ENCODE data around the gene SRP9.
A peak's percentile ranks its signal among the peaks of the same experiment; 100 is the strongest.

Gene SRP9, protein sequence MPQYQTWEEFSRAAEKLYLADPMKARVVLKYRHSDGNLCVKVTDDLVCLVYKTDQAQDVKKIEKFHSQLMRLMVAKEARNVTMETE

DNA sequence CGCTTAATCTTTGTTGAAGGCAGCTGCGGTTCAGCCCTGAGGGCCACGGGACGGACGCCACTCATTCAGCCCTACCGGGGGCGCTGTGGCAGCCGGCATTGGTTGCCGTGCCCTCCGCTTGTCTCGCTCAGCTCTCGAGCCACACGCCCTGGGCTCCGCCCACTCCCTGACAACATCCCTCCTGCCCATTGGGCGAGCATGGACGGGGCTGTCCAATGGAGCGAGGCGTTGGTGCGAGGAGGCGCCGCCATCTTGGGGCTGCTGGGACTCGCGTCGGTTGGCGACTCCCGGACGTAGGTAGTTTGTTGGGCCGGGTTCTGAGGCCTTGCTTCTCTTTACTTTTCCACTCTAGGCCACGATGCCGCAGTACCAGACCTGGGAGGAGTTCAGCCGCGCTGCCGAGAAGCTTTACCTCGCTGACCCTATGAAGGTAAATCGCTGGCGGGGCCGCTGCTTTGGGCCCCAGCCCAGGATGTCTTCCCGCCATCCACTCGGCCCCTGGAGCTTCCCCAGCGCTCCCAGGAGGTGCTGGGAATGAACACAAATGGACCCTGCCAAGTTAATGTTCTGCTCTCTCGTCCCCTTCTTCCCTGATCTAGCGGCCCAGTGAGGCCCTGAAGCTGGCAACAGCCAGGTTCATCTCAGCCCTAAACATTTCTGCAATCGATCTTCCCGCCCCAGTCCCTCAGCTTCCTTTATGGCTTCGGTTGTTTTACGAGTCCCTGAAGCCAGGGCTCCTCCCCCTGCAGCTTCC is at the start of gene SRP9:
Gene SRP9, plus strand, starts transcription at position 244 of the 754 bp plus-strand sequence. Its CDS starts 115 bp downstream, at position 359.
- peak; percentile 99 for DNase-seq

DNA sequence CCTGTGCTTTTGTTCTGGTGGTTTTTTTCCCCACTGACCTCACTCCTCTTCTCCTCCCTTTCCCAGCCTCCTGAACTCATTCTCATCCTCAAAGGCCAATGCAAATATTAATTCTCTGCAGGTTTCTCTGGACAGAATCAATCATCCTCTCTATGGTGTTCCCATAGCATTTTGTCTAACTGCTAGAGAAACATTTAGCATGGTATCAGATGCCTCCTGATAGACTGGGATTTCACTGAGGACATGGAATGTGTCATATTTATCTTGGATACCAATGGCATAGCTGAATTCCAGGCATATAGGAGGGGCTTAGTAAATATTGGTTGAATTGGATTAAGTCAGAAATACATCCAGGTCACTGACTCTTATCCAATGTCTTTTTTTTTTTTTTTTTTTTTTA is 46.1 kb upstream of the SRP9 start:
- no peak for DNase-seq

DNA sequence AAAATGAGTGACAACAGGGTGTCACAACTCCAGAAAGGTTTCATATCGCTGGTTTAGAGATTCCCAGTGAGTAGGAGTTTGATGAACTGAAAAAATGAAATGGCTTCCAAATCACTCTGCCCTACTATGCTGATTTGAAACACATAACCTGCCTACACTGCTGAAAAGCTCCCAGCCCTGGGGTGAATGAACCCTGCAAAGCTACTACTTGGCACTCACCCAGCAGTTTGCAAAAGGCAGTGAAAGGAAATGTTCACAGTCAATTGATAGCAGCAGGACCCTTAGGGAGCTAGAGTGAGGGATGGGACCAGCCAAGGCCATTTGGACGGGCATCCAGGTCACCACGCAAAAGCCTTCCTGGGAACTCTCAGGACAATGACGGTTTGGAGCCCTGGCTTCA is 44.4 kb upstream of the SRP9 start:
- DNase-seq, result no peak

GRCh38 chr1:225735252-225736149 is 42.1 kb upstream of the SRP9 start:
- no peak for DNase-seq

DNA sequence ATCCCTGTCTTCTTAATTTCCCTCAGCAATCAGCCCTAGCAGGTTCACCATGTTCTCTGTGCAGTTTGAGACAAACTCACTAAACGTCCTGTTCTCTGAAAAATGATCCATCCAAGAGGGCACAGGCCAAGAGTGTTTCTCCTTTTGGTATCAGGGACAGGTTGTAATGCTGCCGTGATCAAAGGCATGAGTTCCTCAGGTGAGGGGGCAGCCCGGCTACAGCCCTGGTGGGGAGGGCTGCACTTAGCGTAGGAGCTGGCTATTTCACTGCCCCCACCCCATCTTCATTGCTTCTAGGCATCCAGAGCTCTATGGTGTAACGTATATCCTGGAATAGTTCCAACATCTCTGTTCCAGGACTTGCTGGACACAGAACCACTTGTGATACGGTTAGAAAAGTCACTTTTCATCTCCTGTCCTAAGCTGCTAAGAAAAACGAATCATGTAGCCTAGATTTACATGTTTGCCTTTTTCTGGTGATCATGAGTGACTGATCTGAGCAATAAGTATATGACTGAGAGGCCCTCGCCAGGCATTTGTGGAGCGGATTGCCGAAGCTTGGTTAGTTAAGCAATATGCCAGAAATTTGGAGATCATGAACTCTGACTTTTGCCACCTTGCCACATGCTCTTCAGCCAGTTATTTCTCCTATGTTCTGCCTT is 41.1 kb upstream of the SRP9 start:
- DNase-seq, result no peak

GRCh38 chr1:225737161-225737560 is 40.5 kb upstream of the SRP9 start:
- DNase-seq, result no peak

DNA sequence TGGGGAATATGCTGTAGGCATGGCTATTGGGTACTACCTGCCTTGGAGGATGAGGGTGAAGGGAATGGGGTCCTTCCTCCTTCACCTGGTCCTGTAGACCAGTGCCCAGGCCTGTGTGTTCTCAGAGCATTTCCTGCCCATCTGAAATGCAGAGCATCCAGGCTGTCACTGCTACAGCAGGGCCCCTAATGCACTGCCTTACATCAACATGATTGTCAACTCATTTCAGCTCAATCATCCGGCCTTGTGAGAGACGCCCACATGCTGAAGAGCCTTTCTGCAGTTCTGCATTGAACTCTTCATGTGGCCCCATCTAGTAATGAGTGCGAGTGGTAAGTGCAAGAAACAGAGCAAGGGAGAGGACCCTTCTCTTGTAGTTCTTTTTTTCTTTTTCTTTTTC is 39.8 kb upstream of the SRP9 start:
- DNase-seq, result no peak

- DNase-seq, result no peak
These were observed 38.9 kb upstream of the SRP9 start for GRCh38 chr1:225738763-225739162.

GRCh38 chr1:225739542-225740107 is 38.0 kb upstream of the SRP9 start:
- DNase-seq, result no peak

DNA sequence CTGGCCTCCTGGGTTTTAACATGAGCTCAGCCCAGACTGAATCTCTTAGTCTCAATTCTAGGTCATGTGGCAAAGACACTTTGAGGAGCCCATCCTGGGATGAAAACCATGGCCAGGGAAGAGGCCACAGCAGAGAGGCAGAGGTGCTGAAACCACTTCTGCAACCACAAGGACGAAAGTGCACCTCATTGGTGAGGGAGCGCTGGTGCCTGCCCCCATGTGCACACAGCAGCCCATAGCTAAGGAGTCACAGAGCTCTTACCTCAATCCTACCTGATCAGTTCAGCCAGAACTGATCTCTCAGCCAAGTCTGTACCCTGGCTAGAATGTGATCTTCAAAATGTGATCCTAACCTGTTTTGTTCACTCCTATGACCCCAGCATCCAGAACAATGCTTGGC is 32.9 kb upstream of the SRP9 start:
- no peak for DNase-seq

- DNase-seq, result no peak
These were observed 32.4 kb upstream of the SRP9 start for GRCh38 chr1:225745273-225745672.

DNA sequence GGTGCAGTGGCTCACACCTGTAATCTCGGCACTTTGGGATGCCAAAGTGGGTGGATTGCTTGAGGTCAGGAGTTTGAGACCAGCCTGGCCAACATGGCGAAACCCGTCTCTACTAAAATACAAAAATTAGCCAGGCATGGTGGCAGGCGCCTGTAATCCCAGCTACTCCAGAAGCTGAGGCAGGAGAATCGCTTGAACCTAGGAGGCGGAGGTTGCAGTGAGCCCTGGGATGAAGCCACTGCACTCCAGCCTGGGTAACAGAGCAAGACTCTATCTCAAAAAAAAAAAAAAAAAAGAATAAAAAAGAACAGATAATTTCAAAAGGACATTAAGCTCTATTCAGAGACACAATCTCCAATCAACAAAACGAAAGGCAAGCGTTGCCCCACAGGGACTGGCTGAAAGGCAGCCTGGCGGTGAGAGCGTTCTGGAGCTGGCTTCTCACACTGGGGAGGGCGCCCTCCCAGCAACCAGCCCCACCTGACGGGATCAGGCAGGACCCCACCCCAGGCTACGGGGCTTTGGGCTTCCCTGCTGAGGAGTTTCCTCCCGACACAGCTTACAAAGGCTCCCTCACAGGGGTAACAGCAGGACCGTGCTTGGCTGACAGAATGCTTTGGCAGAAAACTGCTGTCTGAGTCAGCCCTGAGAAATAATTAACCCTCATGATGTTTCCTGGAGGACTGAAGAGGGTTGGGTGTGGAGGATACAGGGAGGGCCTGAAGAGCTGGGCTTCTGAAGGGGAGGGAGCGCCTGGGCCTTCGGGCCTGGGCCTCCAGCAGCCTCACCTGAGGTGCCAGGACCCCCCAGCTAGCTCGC is 31.1 kb upstream of the SRP9 start:
- no peak for DNase-seq

DNA sequence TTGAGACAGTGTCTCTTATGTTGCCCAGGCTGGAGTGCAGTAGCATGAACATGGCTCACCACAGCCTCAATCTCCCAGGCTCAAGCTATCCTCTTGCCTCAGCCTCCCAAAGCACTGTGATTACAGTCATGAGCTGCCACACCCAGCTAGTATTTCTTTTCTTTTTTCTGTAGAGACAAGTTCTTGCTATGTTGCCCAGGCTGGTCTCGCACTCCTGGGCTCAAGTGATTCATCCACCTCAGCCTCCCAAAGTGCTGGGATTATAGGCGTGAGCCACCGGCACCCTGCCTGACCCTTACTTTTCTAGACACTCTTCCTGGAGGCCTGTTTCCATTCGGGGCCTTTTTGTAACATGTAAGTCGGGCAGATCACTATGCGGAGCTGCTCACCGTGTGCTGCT is 30.1 kb upstream of the SRP9 start:
- DNase-seq, result no peak

DNA sequence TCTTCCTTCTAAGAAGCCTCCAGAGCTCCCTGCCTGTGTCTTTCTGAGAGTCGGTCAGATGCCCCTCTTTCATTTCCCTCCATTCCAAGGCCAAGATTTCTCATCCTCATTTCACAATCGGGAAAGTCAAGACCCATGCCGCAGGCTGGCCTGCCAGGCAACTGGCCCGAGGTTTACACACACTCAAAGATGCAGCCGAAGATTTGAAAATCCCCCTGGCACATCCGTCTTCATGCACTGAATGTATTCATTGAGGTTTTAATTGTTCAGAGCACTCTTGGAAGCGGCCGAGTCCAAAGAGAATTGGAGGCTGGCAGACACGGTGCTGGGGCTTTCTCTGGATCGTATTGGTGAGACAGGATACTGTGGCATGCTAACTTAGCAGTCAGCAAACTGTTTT is 29.1 kb upstream of the SRP9 start:
- no peak for DNase-seq

- DNase-seq, result no peak
These were observed 27.9 kb upstream of the SRP9 start for GRCh38 chr1:225749706-225750105.

DNA sequence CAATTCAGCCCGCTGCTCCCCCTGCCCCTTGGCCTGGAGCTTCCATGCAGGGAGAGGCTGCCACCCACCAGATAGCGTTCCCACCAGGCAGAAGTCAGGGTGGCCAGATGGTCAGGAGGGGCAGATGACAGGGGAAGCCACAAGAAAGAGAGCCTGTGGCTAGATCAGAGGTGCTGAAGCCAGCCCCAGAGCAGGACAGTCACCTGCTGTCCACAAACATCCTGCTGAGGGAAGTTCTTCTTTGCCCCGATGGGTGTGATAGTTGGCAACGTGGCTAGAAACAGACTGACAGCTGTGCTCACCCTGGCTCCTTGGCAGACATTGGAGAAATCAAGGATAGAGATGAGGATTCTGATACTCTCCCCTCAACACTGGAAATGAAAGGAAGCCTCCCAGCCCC is 27.2 kb upstream of the SRP9 start:
- no peak for DNase-seq

DNA sequence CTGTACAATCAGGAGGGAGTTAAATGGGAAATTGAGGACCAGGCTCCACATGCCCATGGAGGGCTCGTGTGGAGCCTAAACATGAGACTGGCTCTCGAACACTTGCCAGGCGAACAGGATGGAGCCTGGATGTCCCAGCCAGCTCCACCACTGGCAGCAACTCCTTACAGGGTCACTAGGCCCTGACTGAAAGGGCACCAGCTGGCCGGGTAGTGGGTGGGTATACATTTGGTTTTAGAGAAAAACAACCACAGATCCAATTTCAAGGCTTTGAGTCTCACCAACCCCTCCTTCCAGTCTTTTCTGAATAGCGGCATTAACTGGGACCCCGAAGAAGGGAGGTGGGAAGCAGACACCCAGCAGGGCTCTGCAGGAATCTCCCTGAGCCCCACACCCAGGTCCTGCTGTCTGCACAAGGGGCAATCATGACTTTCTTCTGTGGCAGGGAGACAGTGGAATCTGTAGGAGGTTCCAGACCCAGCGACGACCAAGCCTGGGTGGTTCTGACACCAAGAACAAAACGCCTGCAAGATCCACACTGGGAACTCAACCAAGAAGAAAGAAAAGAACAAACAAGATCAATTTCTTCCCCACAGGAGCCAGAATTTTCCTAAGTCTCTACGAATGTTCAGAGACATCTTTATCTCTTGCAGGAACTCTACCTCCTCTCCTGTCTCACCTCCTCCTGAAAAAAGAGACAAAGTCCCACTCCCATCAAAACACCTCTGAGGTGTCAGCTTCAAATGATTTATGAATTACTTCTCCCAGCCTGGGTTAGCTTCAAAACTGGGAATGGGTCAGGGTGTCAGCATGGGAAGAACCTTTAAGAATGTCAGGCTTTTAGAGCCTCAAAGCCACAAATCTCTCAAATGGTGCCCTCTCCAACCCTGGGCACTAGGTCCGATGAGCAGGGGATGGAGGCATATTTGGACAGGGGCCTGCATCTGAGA is 26.5 kb upstream of the SRP9 start:
- DNase-seq, result no peak

DNA sequence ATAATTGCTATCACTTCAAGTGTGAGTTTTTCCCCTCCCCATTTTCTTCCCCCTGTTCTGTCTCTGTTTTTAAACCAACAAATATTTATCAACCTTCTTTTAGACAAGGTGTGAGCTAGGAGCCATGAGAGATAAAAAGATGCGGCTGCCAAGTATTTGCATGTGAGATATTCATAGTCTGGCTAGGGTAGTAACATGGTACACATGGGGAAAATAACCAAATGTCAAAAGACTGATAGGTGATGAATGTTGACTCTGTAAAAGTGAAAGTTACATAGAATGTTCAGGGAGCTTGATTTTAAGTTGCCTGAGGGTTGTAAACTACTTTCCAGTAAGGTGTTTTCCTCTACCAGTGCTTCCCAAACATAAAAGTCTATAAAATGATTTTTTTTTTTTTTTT is 25.4 kb upstream of the SRP9 start:
- no peak for DNase-seq

GRCh38 chr1:225754940-225755641 is 22.5 kb upstream of the SRP9 start:
- DNase-seq, result no peak

GRCh38 chr1:225755671-225756319 is 21.8 kb upstream of the SRP9 start:
- no peak for DNase-seq
